NCI-H345 (cell line): Measurements from ENCODE around the gene KLHL2.

Experiments
- DNase-seq: peaks from one replicate; lab custom pipeline; 2025; lab: John Stamatoyannopoulos, UW

Gene KLHL2

DNA sequence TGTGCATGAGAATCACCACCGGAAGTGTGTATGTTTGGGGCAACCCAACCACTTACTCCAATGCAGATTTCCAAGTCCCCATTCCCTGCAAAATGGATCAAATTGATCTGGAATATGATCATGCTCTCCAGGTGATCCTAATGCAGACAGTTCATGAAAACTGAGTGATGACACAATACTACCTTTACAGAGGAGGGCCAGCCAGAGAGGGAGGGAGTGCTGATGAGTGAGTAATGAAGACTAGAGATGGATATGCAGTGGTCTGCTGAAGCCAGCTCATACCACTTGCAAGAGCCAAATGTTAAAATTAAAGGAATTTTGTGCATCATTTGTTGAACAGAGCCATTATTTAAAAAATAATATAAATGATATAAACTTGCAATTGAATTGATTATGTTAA lies 161.2 kb downstream of the KLHL2 start:
- DNase-seq = peak; percentile 46

DNA sequence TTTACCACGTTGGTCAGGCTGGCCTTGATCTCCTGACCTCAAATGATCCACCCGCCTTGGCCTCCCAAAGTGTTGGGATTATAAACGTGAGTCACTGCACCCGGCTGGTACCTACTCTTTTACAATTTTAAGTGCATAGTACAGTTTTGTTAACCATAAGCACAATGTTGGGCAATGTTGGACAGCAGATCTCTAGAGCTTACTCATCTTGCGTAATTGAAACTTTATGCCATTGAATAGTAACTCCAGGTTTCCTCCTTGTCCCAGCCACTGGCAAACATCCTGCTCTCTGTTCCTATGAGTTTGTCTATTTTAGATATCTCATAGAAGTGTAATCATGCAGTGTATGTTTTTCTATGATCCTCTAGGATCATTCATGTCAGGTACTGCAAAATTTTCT lies 162.2 kb downstream of the KLHL2 start:
- no peak for DNase-seq

- no peak for DNase-seq
Measured at GRCh38 chr4:165370530-165370929, 163.2 kb downstream of the KLHL2 start.
